Measurements from ENCODE around the gene MRPL58. TPM values are rescaled to one million over a fixed set of nuclear protein-coding genes. Genes with fewer than 3 reads are reported as not detected.
A peak's percentile ranks its signal among the peaks of the same experiment; 100 is the strongest.
"Not testable (repeated sequence)": the region's sequence is repeated elsewhere in the genome, so short reads cannot be mapped to it uniquely, and the experiment has no call there.

Gene MRPL58
- 10 to 100 TPM; 41.2 to 46.2 TPM for total RNA-seq

GRCh38 chr17:75012346-75013091 is at the start of gene MRPL58:
TSS of gene MRPL58 (plus strand) at chr17:75012670. CDS start at chr17:75012687, 17 bp downstream.
- peaks cover 15% of the 10 kb centered on the region for H3K36me3 Mint-ChIP-seq (ENCODE audit: low read depth)
- peak; percentile 83 for DNase-seq
- CTCF ChIA-PET: interaction anchor here (0.5 to 3.5 kb wide), 30 partner anchors 7 to 285 kb away, joined by 3 to 27 read pairs (median 4); partner anchors contain the start of genes CDR2L, MIF4GD, OTOP2 and USH1G
- peaks cover 32% of the 10 kb centered on the region for H3K4me1 Mint-ChIP-seq
- POLR2A ChIA-PET: interaction anchor here (0.6 to 1.2 kb wide), 4 partner anchors 25 to 139 kb away, joined by 3 to 8 read pairs (median 5); partner anchors contain the start of genes CDR2L and FDXR
- H3K4me3 Mint-ChIP-seq: peak within 1 kb of the TSS; percentile 97
- H3K27me3 Mint-ChIP-seq: no peaks in the 10 kb centered on the region
- no peaks in the 10 kb centered on the region for H3K9me3 Mint-ChIP-seq
- H3K27ac Mint-ChIP-seq: peak within 1 kb of the TSS; percentile 95

GRCh38 chr17:74963656-74964055 is 48.8 kb upstream of the MRPL58 start:
- ChIA-PET CTCF (interaction anchor here (0.6 to 1.7 kb wide), 5 partner anchors 10 to 168 kb away, joined by 3 to 8 read pairs (median 5); partner anchors contain the start of genes NT5C and USH1G), POLR2A (interaction anchor here (0.5 kb wide), 1 partner anchor 288 kb away, joined by 7 read pairs; no protein-coding TSS in a partner anchor)
- DNase-seq: no peak
- Mint-ChIP-seq H3K27me3 (no peaks in the 10 kb centered on the region), H3K4me1 (peaks cover 4% of the 10 kb centered on the region), H3K9me3 (no peaks in the 10 kb centered on the region), H3K4me3 (no peak overlapping the region), H3K27ac (no peak overlapping the region), H3K36me3 (ENCODE audit: low read depth) (no peaks in the 10 kb centered on the region)

- Mint-ChIP-seq H3K36me3 (ENCODE audit: low read depth) (no peaks in the 10 kb centered on the region), H3K4me3 (no peak overlapping the region), H3K4me1 (peaks cover 4% of the 10 kb centered on the region), H3K9me3 (no peaks in the 10 kb centered on the region), H3K27ac (no peak overlapping the region), H3K27me3 (no peaks in the 10 kb centered on the region)
- POLR2A ChIA-PET: no interaction called here
- DNase-seq: no peak
- CTCF ChIA-PET: interaction anchor here (0.6 to 1.7 kb wide), 4 partner anchors 9 to 167 kb away, joined by 3 to 8 read pairs (median 4); partner anchors contain the start of genes NT5C and USH1G
Observed at GRCh38 chr17:74964246-74964761, 48.2 kb upstream of the MRPL58 start.

- H3K27ac Mint-ChIP-seq: no peak overlapping the region
- CTCF ChIA-PET: interaction anchor here (0.5 kb wide), 1 partner anchor 1986 kb away, joined by 3 read pairs; no protein-coding TSS in a partner anchor
Observed at GRCh38 chr17:74964988-74965622, 47.4 kb upstream of the MRPL58 start.

GRCh38 chr17:74968361-74968780 is 44.1 kb upstream of the MRPL58 start:
- CTCF ChIA-PET: interaction anchor here (0.7 to 0.9 kb wide), 2 partner anchors 45 to 167 kb away, joined by 3 read pairs; no protein-coding TSS in a partner anchor
- Mint-ChIP-seq H3K9me3 (no peaks in the 10 kb centered on the region), H3K27me3 (peaks cover 12% of the 10 kb centered on the region), H3K4me1 (peaks cover 6% of the 10 kb centered on the region), H3K27ac (no peak overlapping the region), H3K4me3 (no peak overlapping the region), H3K36me3 (ENCODE audit: low read depth) (no peaks in the 10 kb centered on the region)
- POLR2A ChIA-PET: no interaction called here
- no peak for DNase-seq

More at GRCh38 chr17:74964988-74965622, 47.4 kb upstream of the MRPL58 start:
- H3K27me3 Mint-ChIP-seq: no peaks in the 10 kb centered on the region
- POLR2A ChIA-PET: no interaction called here
- H3K4me3 Mint-ChIP-seq: no peak overlapping the region
- H3K4me1 Mint-ChIP-seq: peaks cover 4% of the 10 kb centered on the region
- H3K36me3 Mint-ChIP-seq (ENCODE audit: low read depth): no peaks in the 10 kb centered on the region
- no peaks in the 10 kb centered on the region for H3K9me3 Mint-ChIP-seq
- no peak for DNase-seq

- H3K27ac Mint-ChIP-seq: peak overlapping the region; percentile 68
- peaks cover 19% of the 10 kb centered on the region for H3K27me3 Mint-ChIP-seq
- DNase-seq; H3K4me1 Mint-ChIP-seq; POLR2A ChIA-PET; H3K9me3 Mint-ChIP-seq; H3K36me3 Mint-ChIP-seq (ENCODE audit: low read depth); H3K4me3 Mint-ChIP-seq: not testable (repeated sequence)
- CTCF ChIA-PET: interaction anchor here (0.7 to 0.9 kb wide), 2 partner anchors 44 to 62 kb away, joined by 3 read pairs; no protein-coding TSS in a partner anchor
Observed at GRCh38 chr17:74969501-74969900, 43.0 kb upstream of the MRPL58 start.

GRCh38 chr17:74970395-74970794 is 42.1 kb upstream of the MRPL58 start:
- no peak for DNase-seq
- H3K4me1 Mint-ChIP-seq: peaks cover 6% of the 10 kb centered on the region
- H3K36me3 Mint-ChIP-seq (ENCODE audit: low read depth): no peaks in the 10 kb centered on the region
- POLR2A ChIA-PET: no interaction called here
- H3K27ac Mint-ChIP-seq: no peak overlapping the region
- H3K4me3 Mint-ChIP-seq: no peak overlapping the region
- no peaks in the 10 kb centered on the region for H3K9me3 Mint-ChIP-seq
- CTCF ChIA-PET: interaction anchor here (1.0 to 1.1 kb wide), 2 partner anchors 54 to 65 kb away, joined by 3 read pairs; no protein-coding TSS in a partner anchor
- peaks cover 26% of the 10 kb centered on the region for H3K27me3 Mint-ChIP-seq

- H3K9me3 Mint-ChIP-seq: no peaks in the 10 kb centered on the region
- no peak for DNase-seq
- POLR2A ChIA-PET: no interaction called here
Observed at GRCh38 chr17:74971069-74971841, 41.2 kb upstream of the MRPL58 start.

GRCh38 chr17:74971842-74972106 is 40.7 kb upstream of the MRPL58 start:
- Mint-ChIP-seq H3K36me3 (ENCODE audit: low read depth) (no peaks in the 10 kb centered on the region), H3K9me3 (no peaks in the 10 kb centered on the region), H3K4me1 (peaks cover 6% of the 10 kb centered on the region), H3K4me3 (peak overlapping the region; percentile 51), H3K27ac (no peak overlapping the region), H3K27me3 (peaks cover 29% of the 10 kb centered on the region)
- ChIA-PET POLR2A (no interaction called here), CTCF (interaction anchor here (0.6 to 1.4 kb wide), 6 partner anchors 10 to 70 kb away, joined by 3 to 8 read pairs (median 4); partner anchors contain the start of gene MRPL58)
- no peak for DNase-seq

More at GRCh38 chr17:74971069-74971841, 41.2 kb upstream of the MRPL58 start:
- H3K27me3 Mint-ChIP-seq: peaks cover 29% of the 10 kb centered on the region
- H3K36me3 Mint-ChIP-seq (ENCODE audit: low read depth): no peaks in the 10 kb centered on the region
- peaks cover 6% of the 10 kb centered on the region for H3K4me1 Mint-ChIP-seq
- H3K4me3 Mint-ChIP-seq: peak overlapping the region; percentile 51
- CTCF ChIA-PET: interaction anchor here (0.6 to 1.4 kb wide), 6 partner anchors 10 to 70 kb away, joined by 3 to 8 read pairs (median 3); partner anchors contain the start of gene MRPL58
- H3K27ac Mint-ChIP-seq: no peak overlapping the region

- peak within 1 kb of the TSS; percentile 62 for H3K4me3 Mint-ChIP-seq
- peaks cover 29% of the 10 kb centered on the region for H3K27me3 Mint-ChIP-seq
- H3K4me1 Mint-ChIP-seq: peaks cover 6% of the 10 kb centered on the region
- POLR2A ChIA-PET: interaction anchor here (0.5 kb wide), 1 partner anchor 132 kb away, joined by 4 read pairs; no protein-coding TSS in a partner anchor
- no peaks in the 10 kb centered on the region for H3K36me3 Mint-ChIP-seq (ENCODE audit: low read depth)
- CTCF ChIA-PET: interaction anchor here (0.7 to 2.0 kb wide), 8 partner anchors 9 to 440 kb away, joined by 3 to 10 read pairs (median 6); partner anchors contain the start of gene MRPL58
- H3K9me3 Mint-ChIP-seq: no peaks in the 10 kb centered on the region
- peak; percentile 72 for DNase-seq
- no peak within 1 kb of the TSS for H3K27ac Mint-ChIP-seq
Observed at GRCh38 chr17:74972107-74972972, 40.1 kb upstream of the MRPL58 start, which contains the start of gene HID1. TSS of gene HID1 (minus strand) at chr17:74972759. CDS start at chr17:74972656, 103 bp downstream.

GRCh38 chr17:74972973-74973328 is 39.5 kb upstream of the MRPL58 start:
- Mint-ChIP-seq H3K36me3 (ENCODE audit: low read depth) (no peaks in the 10 kb centered on the region), H3K4me3 (peak overlapping the region; percentile 62), H3K27ac (no peak overlapping the region), H3K9me3 (no peaks in the 10 kb centered on the region), H3K27me3 (peaks cover 29% of the 10 kb centered on the region), H3K4me1 (peaks cover 6% of the 10 kb centered on the region)
- POLR2A ChIA-PET: interaction anchor here (0.5 kb wide), 1 partner anchor 132 kb away, joined by 4 read pairs; no protein-coding TSS in a partner anchor
- no peak for DNase-seq
- CTCF ChIA-PET: interaction anchor here (0.7 to 2.0 kb wide), 6 partner anchors 9 to 440 kb away, joined by 3 to 10 read pairs (median 6); no protein-coding TSS in a partner anchor

Measured in activated CD4-positive, alpha-beta T cell treated with anti-CD3 and anti-CD28 coated beads, Interleukin-2, amount 10 ng/mL, durations not matched to agents 7 days and 5 days (primary cell).